GM12878 (cell line): Measurements from ENCODE around the gene SLC39A8. TPM values are rescaled to one million over a fixed set of nuclear protein-coding genes. Genes with fewer than 3 reads are reported as not detected.
"Not testable (repeated sequence)": the region's sequence is repeated elsewhere in the genome, so short reads cannot be mapped to it uniquely, and the experiment has no call there.

Source experiments
- ATAC-seq: fragments of 200-7000 bp; cut with Tn5 transposase; 3 replicates; pipeline ENCODE4 v1.9.1; 2020; ENCODE audit warnings: mild to moderate bottlenecking, moderate library complexity
- BruUV-seq: library from RNA; stranded (reverse); fragments of 400-500 nt; replicated peaks from 2 replicates; lab custom pipeline; 2021; lab: Mats Ljungman, UMichigan
- CTCF ChIA-PET: fragments of 300-600 bp; sonication (Branson Sonifier 250); formaldehyde crosslinking; extraction: SDS; loops from one replicate; lab custom pipeline; 2021; ENCODE audit warnings: inconsistent platforms; lab: Yijun Ruan, JAX
- POLR2A ChIA-PET: fragments of 350-600 bp; formaldehyde crosslinking; extraction: SDS; loops from one replicate; lab custom pipeline; 2021; ENCODE audit warnings: inconsistent platforms; lab: Charles Lee
- RAD21 ChIA-PET: fragments of 300-600 bp; sonication (Branson Sonifier 250); formaldehyde crosslinking; loops from one replicate; lab custom pipeline; 2023; ENCODE audit warnings: antibody characterized with exemption; ENCODE audit not compliant: unreplicated experiment; lab: Charles Lee
- SMC1A ChIA-PET: fragments of 300-600 bp; sonication (Branson Sonifier 250); formaldehyde crosslinking; loops from one replicate; lab custom pipeline; 2023; ENCODE audit not compliant: unreplicated experiment, uncharacterized antibody; lab: Charles Lee
- DNase-seq: peaks from one replicate; pipeline ENCODE4 v3.0.0-alpha.2; 2011; ENCODE audit warnings: low read depth, low spot score
- FAIRE-seq: peaks from 3 replicates; lab custom pipeline; 2011; peaks lifted over from hg19 to GRCh38; lab: Jason Lieb, UNC
- H2AFZ ChIP-seq: 2 replicates; pipeline ENCODE4 v1.6.0; 2011; ENCODE audit warnings: low read depth, low read length, control low read depth; ENCODE audit not compliant: control insufficient read depth
- H3K27ac ChIP-seq: 2 replicates; pipeline ENCODE4 v1.5.1; 2011; ENCODE audit warnings: control low read depth; ENCODE audit not compliant: control insufficient read depth, insufficient read depth
- H3K27me3 ChIP-seq, 2 experiments: replicated peaks in 1 of 2; 2 replicates each; pipeline versions ENCODE4 v1.6.0 to v1.6.1; 2011; ENCODE audit warnings: low read length in 1 of 2; ENCODE audit not compliant: control insufficient read depth in 2 of 2, insufficient read depth in 2 of 2
- H3K36me3 ChIP-seq, 2 experiments: 2 replicates each; pipeline ENCODE4 v1.5.1; 2011; ENCODE audit warnings: low read length in 1 of 2; ENCODE audit not compliant: control insufficient read depth in 2 of 2, insufficient read depth in 2 of 2
- H3K4me1 ChIP-seq: 2 replicates; pipeline ENCODE4 v1.6.1; 2011; ENCODE audit warnings: mild to moderate bottlenecking, low read length, moderate library complexity, mixed read lengths; ENCODE audit not compliant: control insufficient read depth, insufficient read depth
- H3K4me2 ChIP-seq: 2 replicates; pipeline ENCODE4 v1.6.0; 2011; ENCODE audit warnings: control low read depth; ENCODE audit not compliant: control insufficient read depth, insufficient read depth
- H3K4me3 ChIP-seq: fragments of 200-600 bp; sonication (generic); 2 replicates; pipeline ENCODE4 v1.5.1; 2016
- H3K79me2 ChIP-seq: 2 replicates; pipeline ENCODE4 v1.6.0; 2011; ENCODE audit warnings: low read length; ENCODE audit not compliant: control insufficient read depth, insufficient read depth
- H3K9ac ChIP-seq: 2 replicates; pipeline ENCODE4 v1.8.0; 2011; ENCODE audit warnings: low read length, control low read depth, mixed read lengths; ENCODE audit not compliant: control insufficient read depth, insufficient read depth
- H3K9me3 ChIP-seq: replicated peaks from 3 replicates; pipeline ENCODE4 v1.5.1; 2011; ENCODE audit warnings: mild to moderate bottlenecking, low read length; ENCODE audit not compliant: control insufficient read depth, insufficient read depth
- H4K20me1 ChIP-seq: 2 replicates; pipeline ENCODE4 v1.6.0; 2011; ENCODE audit not compliant: control insufficient read depth, insufficient read depth
- BRCA1 ChIP-seq: IDR thresholded peaks from 2 replicates; pipeline ENCODE4 v1.6.1; 2011; ENCODE audit warnings: low read depth, low read length, improper control_type of control experiment
- EGR1 ChIP-seq, 2 experiments: IDR thresholded peaks; 1 replicate in 1 of 2; 2 replicates in 1 of 2; pipeline ENCODE4 v1.6.1; 2011 to 2012; ENCODE audit warnings: low read depth in 2 of 2, low read length in 2 of 2, borderline replicate concordance in 1 of 2, mild to moderate bottlenecking in 1 of 2, moderate library complexity in 1 of 2
- HDAC6 ChIP-seq: fragments of 200-600 bp; sonication (generic); IDR thresholded peaks from one replicate; pipeline ENCODE4 v1.8.0; 2017; ENCODE audit warnings: antibody characterized with exemption; ENCODE audit not compliant: unreplicated experiment
- JUND ChIP-seq: IDR thresholded peaks from 2 replicates; pipeline ENCODE4 v1.6.1; 2012; ENCODE audit warnings: low read depth, mild to moderate bottlenecking, low read length, improper control_type of control experiment, moderate library complexity
- NR2C1 ChIP-seq: fragments of 450-650 bp; IDR thresholded peaks from 2 replicates; pipeline ENCODE4 v1.6.1; 2017; ENCODE audit warnings: antibody characterized with exemption, mild to moderate bottlenecking, moderate library complexity
- PML ChIP-seq: IDR thresholded peaks from 2 replicates; pipeline ENCODE4 v1.6.1; 2012; ENCODE audit warnings: low read length, inconsistent platforms
- POLR2AphosphoS2 ChIP-seq: IDR thresholded peaks from 2 replicates; pipeline ENCODE4 v1.6.1; 2011; ENCODE audit warnings: low read depth, mild to moderate bottlenecking, low read length, improper control_type of control experiment, moderate library complexity
- RAD21 ChIP-seq: IDR thresholded peaks from 2 replicates; pipeline ENCODE4 v1.6.1; 2011; ENCODE audit warnings: mild to moderate bottlenecking, low read depth, low read length, moderate library complexity; ENCODE audit not compliant: insufficient read depth
- SIX5 ChIP-seq: IDR thresholded peaks from 2 replicates; pipeline ENCODE4 v1.6.1; 2011; ENCODE audit warnings: mild to moderate bottlenecking, low read depth, low read length, moderate library complexity; ENCODE audit not compliant: severe bottlenecking
- SUZ12 ChIP-seq: fragments of 200-600 bp; sonication (generic); IDR thresholded peaks from one replicate; pipeline ENCODE4 v1.6.1; 2018; ENCODE audit warnings: antibody characterized with exemption, mild to moderate bottlenecking; ENCODE audit not compliant: unreplicated experiment
- TAF1 ChIP-seq: IDR thresholded peaks from 2 replicates; pipeline ENCODE4 v1.6.1; 2011; ENCODE audit warnings: mild to moderate bottlenecking, low read depth, low read length, borderline replicate concordance
- TARDBP ChIP-seq: IDR thresholded peaks from 2 replicates; pipeline ENCODE4 v1.6.1; 2016; ENCODE audit warnings: borderline replicate concordance
- TBL1XR1 ChIP-seq: IDR thresholded peaks from 2 replicates; pipeline ENCODE4 v1.6.1; 2012; ENCODE audit warnings: low read depth, low read length, improper control_type of control experiment
- USF2 ChIP-seq: IDR thresholded peaks from 2 replicates; pipeline ENCODE4 v1.6.1; 2011; ENCODE audit warnings: low read depth, low read length, improper control_type of control experiment, borderline replicate concordance
- ZBED1 ChIP-seq: IDR thresholded peaks from 2 replicates; pipeline ENCODE4 v1.6.1; 2016; ENCODE audit warnings: borderline replicate concordance
- ZNF24 ChIP-seq: fragments of 450-650 bp; IDR thresholded peaks from 2 replicates; pipeline ENCODE4 v1.6.1; 2017; ENCODE audit warnings: antibody characterized with exemption, mild to moderate bottlenecking
- WGBS: methylation state at CpG from one replicate; pipeline ENCODE4 v1.1.6; 2016; ENCODE audit warnings: low lambda C conversion rate; ENCODE audit not compliant: insufficient replicate concordance, insufficient coverage; ENCODE audit errors: missing lambda C conversion rate; 5-methylcytosine and 5-hydroxymethylcytosine counted together
- in situ Hi-C: fragments of 300-500 bp; cut with MboI; formaldehyde crosslinking; loops from 9 replicates; pipeline ENCODE4 v1.14.3; 2018; ENCODE audit warnings: mixed read lengths
- intact Hi-C: fragments of 100-400 bp; cut with micrococcal nuclease; formaldehyde crosslinking; loops from one replicate; pipeline ENCODE4 v1.14.2; 2022; ENCODE audit not compliant: unreplicated experiment
- polyA plus RNA-seq, 11 experiments: library from polyadenylated mRNA; depleted of rRNA in 4 of 11; unstranded in 6 of 11; stranded (reverse) in 5 of 11; fragments of >200 nt; fragmentation: Nextera tagmentation in 4 of 11; fragmentation: Illumina TruSeq in 1 of 11; extraction: Ambion mirVana in 4 of 11; extraction: Trizol in 1 of 11; gene quantifications; 1 replicate in 1 of 11; 2 replicates in 10 of 11; pipeline versions ENCODE4 v1.2.1 to v1.2.3, GENCODE V29; 2011 to 2016; ENCODE audit warnings: inconsistent platforms in 2 of 11, missing spikeins in 2 of 11, low read depth in 1 of 11
- total RNA-seq, 4 experiments: library from RNA; depleted of rRNA in 3 of 4; stranded (reverse); fragments of >200 nt in 3 of 4; fragmentation: Illumina TruSeq in 1 of 4; extraction: Trizol in 1 of 4; gene quantifications; 2 replicates each; pipeline versions ENCODE4 v1.2.1 to v1.2.3, GENCODE V29; 2013 to 2021
- TF ChIP-seq, protein P1 (sequence below): IDR thresholded peaks from 2 replicates; pipeline ENCODE4 v1.6.1; 2011; ENCODE audit warnings: low read depth, mild to moderate bottlenecking, low read length, moderate library complexity, borderline replicate concordance; ENCODE audit errors: extremely low read depth

SLC39A8 gene
- total and polyA plus RNA-seq, 10 of the 15 experiments (the other 5 are each of a cell fraction or from before 2014, with no cell fraction given) = 7.9 to 47.8 (median 32.8) TPM

- ChIA-PET CTCF (no interaction called here), SMC1A (no interaction called here), POLR2A (no interaction called here), RAD21 (no interaction called here)
- no peaks in the 10 kb centered on the region for H3K4me1 ChIP-seq
- no peak overlapping the region for H2AFZ ChIP-seq
- DNase-seq = no peak
- WGBS = 80% methylated on average over 4 of the region's 4 CpGs
- intact Hi-C loops = no loop called here
- TF ChIP-seq TARDBP = no peak
- TF ChIP-seq JUND = no peak
- TF ChIP-seq ZNF24 = no peak
- no peak for TF ChIP-seq NR2C1
- TF ChIP-seq RAD21 = no peak
- TF ChIP-seq TBL1XR1 = no peak
- no peak for TF ChIP-seq ZBED1
- no peak for TF ChIP-seq POLR2AphosphoS2
- no peak for TF ChIP-seq BRCA1
- no peak for TF ChIP-seq USF2
- no peak for TF ChIP-seq HDAC6
- TF ChIP-seq PML = no peak
- no peak for TF ChIP-seq SIX5
- no peak for TF ChIP-seq TAF1
- TF ChIP-seq, protein P1, sequence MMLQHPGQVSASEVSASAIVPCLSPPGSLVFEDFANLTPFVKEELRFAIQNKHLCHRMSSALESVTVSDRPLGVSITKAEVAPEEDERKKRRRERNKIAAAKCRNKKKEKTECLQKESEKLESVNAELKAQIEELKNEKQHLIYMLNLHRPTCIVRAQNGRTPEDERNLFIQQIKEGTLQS = no peak
- no peak for TF ChIP-seq EGR1 (IDR thresholded peaks at IDR 0.05; ENCODE audit: borderline replicate concordance in 1 of 2, low read depth in 2 of 2, low read length in 2 of 2)
- no peak for TF ChIP-seq SUZ12
- in situ Hi-C loops = no loop called here
- BruUV-seq = no TSS peak
- no peak overlapping the region for H3K4me3 ChIP-seq
- no peak for ATAC-seq
- H3K27me3 ChIP-seq = no peaks in the 10 kb centered on the region
- H3K4me2 ChIP-seq = no peak overlapping the region
- H3K79me2 ChIP-seq = no peaks in the 10 kb centered on the region
- no peak overlapping the region for H3K27ac ChIP-seq
- no peak overlapping the region for H3K9ac ChIP-seq
- H3K36me3 ChIP-seq = no peaks in the 10 kb centered on the region; a peak in 1 of 4 replicates
- no peaks in the 10 kb centered on the region for H3K9me3 ChIP-seq
- no peak for FAIRE-seq
- no peaks in the 10 kb centered on the region for H4K20me1 ChIP-seq
These were observed 64.0 kb downstream of the SLC39A8 start for GRCh38 chr4:102281171-102281839.

GRCh38 chr4:102273317-102273716 lies 72.0 kb downstream of the SLC39A8 start:
- H3K4me3 ChIP-seq, POLR2A ChIA-PET, FAIRE-seq, CTCF ChIA-PET, H3K4me2 ChIP-seq, H3K36me3 ChIP-seq, H2AFZ ChIP-seq, DNase-seq, H3K9ac ChIP-seq, in situ Hi-C loops, H4K20me1 ChIP-seq, H3K4me1 ChIP-seq, ATAC-seq, H3K79me2 ChIP-seq, H3K27ac ChIP-seq, RAD21 ChIA-PET, intact Hi-C loops, H3K9me3 ChIP-seq, H3K27me3 ChIP-seq, BruUV-seq: not testable (repeated sequence)
- 89% methylated on average over 9 of the region's 9 CpGs for WGBS
- SMC1A ChIA-PET = interaction anchor here (0.7 to 1.5 kb wide), 2 partner anchors 28 to 213 kb away, joined by 3 to 5 read pairs; no protein-coding TSS in a partner anchor
